CD4-positive, alpha-beta T cell treated with Interleukin-4 for 1 hour (primary cell): ENCODE results near the gene NXPH4.

Experiments
- DNase-seq, 2 donors: peaks; one replicate each; pipeline ENCODE4 v3.0.0-alpha.2; 2020 to 2022

The NXPH4 gene

GRCh38 chr12:57204454-57204853, 12.1 kb upstream of the NXPH4 start:
- no peak for DNase-seq

GRCh38 chr12:57205186-57205585, 11.4 kb upstream of the NXPH4 start:
- no peak for DNase-seq

GRCh38 chr12:57205931-57206330, 10.7 kb upstream of the NXPH4 start:
- DNase-seq = no peak

GRCh38 chr12:57207731-57208630, 8.6 kb upstream of the NXPH4 start:
- no peak for DNase-seq

- DNase-seq = no peak
These were observed 7.8 kb upstream of the NXPH4 start for GRCh38 chr12:57208631-57209282.

GRCh38 chr12:57209916-57210315, 6.7 kb upstream of the NXPH4 start:
- no peak for DNase-seq

GRCh38 chr12:57210461-57210860, 6.1 kb upstream of the NXPH4 start:
- no peak for DNase-seq

GRCh38 chr12:57210926-57211692, 5.5 kb upstream of the NXPH4 start:
- no peak for DNase-seq

- no peak for DNase-seq
These were observed 4.5 kb upstream of the NXPH4 start for GRCh38 chr12:57211791-57212700.

- DNase-seq = no peak
These were observed 3.9 kb upstream of the NXPH4 start for GRCh38 chr12:57212701-57213057.

- DNase-seq = peak; percentile 87 to 89
These were observed 3.4 kb upstream of the NXPH4 start for GRCh38 chr12:57213058-57213715.

- no peak for DNase-seq
These were observed 2.7 kb upstream of the NXPH4 start for GRCh38 chr12:57213763-57214397.

GRCh38 chr12:57214398-57214781, 2.2 kb upstream of the NXPH4 start:
- peak; percentile 71 to 72 for DNase-seq

GRCh38 chr12:57215065-57215464, 1.5 kb upstream of the NXPH4 start:
- DNase-seq = no peak

GRCh38 chr12:57215668-57216013, 953 bp upstream of the NXPH4 start:
- DNase-seq = peak; percentile 53 to 63

- peak; percentile 45 to 56 for DNase-seq
These were observed 606 bp downstream of the NXPH4 start for GRCh38 chr12:57216921-57217879.

- DNase-seq = no peak
These were observed 1.6 kb downstream of the NXPH4 start for GRCh38 chr12:57218030-57218853.

- DNase-seq = no peak
These were observed 2.8 kb downstream of the NXPH4 start for GRCh38 chr12:57219205-57219992.
